ENCODE measurements around the gene DOK1. TPM values are rescaled to one million over a fixed set of nuclear protein-coding genes. Genes with fewer than 3 reads are reported as not detected.

The DOK1 gene
- total RNA-seq (10 to 100 TPM in 1 of 2 donors, 1 to 10 TPM in 1; 7.5 to 14.5 TPM), polyA plus RNA-seq (ENCODE audit: insufficient read length in 2 of 2) (10 to 100 TPM; 11.0 to 14.2 TPM)
- long read RNA-seq, donor 1, partial matches to known transcripts, result 0 of 3 reads
- long read RNA-seq, donor 1, other reads (novel, unspliced or antisense), result 0 of 3 reads
- long read RNA-seq, donor 2, partial matches to known transcripts, result 0 of 1 reads
- long read RNA-seq, donor 2, other reads (novel, unspliced or antisense), result 0 of 1 reads
- long read RNA-seq, donor 3, partial matches to known transcripts, result 5 of 11 reads
- long read RNA-seq, donor 3, other reads (novel, unspliced or antisense), result 0 of 11 reads
- long read RNA-seq, donor 4, partial matches to known transcripts, result 0 of 3 reads
- long read RNA-seq, donor 4, other reads (novel, unspliced or antisense), result 0 of 3 reads

DNA sequence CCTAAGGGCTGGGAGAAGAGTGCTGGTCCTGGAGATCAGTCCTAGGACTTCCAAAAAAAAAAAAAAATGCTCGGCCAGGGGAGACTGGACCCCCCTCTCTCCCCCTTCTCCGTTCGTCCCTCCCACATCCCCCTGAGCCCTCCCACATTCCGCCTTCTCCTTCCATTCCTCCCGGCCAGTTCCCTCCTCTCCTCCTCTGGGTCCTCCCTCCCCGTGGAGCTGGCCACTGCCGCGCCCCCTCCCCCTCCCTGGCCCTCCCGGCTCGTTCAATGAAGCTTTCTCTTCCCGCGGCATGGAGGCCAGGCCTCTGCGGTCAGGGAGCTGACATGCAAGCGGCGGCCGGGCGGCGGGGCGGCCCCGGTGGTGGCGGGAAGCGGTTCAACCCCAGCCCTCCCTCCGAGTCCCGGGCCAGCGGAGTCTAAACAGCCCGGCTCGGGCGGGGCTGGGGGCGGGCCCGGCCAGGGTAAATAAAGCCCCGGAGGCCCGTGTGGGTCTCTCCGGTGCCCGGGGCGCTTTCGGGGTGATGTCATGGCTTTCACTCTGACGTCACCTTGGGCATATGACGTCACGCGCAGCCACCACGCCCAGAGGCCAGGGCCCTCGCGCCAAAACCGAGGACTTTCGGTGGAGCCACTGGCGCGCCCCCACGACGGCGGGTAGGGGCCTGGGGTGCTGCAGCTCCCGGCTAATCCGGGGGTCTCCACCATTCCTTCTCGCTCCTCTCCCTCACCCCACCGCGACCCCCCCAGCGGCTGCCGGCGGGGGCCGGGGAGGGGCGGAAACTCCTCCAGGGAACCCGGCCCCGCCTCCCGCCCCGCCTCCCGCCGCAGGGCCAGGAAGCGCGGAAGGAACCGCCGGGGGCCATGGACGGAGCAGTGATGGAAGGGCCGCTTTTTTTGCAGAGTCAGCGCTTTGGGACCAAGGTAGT lies at the start of gene DOK1, which contains the start of gene LOXL3:
Gene DOK1 (plus strand): TSS at position 829 of the 928 bp plus-strand sequence. CDS start 35 bp downstream, at position 864.
Gene LOXL3 (minus strand): TSS at position 51 of the 928 bp plus-strand sequence. CDS start 1,308 bp downstream, outside the sequence.
- peak in 3 of 6 donors; percentile 73 to 95 (median 89) for DNase-seq (ENCODE audit: low read depth in 4 of 6, low spot score in 6 of 6)
- 0% methylated on average over 71 of the region's 73 CpGs for WGBS (ENCODE audit: insufficient coverage)

DNA sequence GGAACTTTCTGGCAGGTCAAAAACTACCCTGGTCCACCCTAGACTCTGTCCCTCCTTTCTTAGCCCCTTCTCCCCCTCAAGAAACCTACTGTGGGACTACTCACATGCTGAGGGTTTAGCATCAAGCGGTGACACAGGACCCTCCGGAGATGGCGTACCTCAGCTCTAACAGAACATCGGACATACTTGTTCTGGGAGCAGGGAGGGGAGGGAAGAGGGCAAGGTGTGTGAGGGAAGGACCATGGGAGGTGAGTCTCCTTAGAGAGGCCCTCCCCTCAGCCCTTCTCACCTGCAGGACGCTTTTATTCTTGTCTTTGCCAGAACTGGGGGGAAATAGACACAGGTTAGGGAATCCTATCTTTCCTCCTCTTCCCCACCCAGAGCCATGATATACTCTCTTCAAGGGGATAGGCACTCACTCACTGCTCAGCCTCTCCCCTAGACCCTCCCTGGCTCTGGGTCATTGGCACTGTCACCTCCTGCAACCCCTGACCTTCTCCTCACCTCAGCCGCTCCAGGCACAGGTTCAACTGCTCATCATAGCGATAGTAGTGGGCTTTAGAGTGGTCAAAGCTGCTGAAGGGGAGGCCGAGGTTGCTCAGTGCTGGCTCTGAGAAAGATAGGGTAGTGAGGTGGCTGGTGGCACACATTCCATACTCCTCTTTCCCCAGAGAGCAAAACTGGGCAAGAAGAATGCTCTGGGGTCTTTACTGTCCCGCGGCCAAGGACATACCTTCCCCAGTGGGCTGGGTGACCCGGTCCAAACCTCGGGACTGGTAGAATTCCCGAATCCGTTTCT lies 48.9 kb upstream of the DOK1 start:
- no peak for DNase-seq (ENCODE audit: low read depth in 4 of 6, low spot score in 6 of 6)
- Histone ChIP-seq H3K9me3 (ENCODE audit: control insufficient read depth, insufficient read depth, low read length) (no peaks in the 10 kb centered on the region), H3K36me3 (ENCODE audit: control insufficient read depth, insufficient read depth, low read length) (peaks cover 15% of the 10 kb centered on the region), H3K4me3 (ENCODE audit: low read depth, low read length) (no peak overlapping the region), H3K4me1 (ENCODE audit: control insufficient read depth, insufficient read depth, low read length) (peaks cover 55% of the 10 kb centered on the region), H3K27me3 (ENCODE audit: control insufficient read depth, insufficient read depth, low read length) (peaks cover 80% of the 10 kb centered on the region), H3K27ac (ENCODE audit: low read depth, low read length) (no peak overlapping the region)
- no CpG with 5 or more reads among the region's 14 CpGs for WGBS (ENCODE audit: insufficient coverage)

More for the DNA sequence above, at the start of gene DOK1, which contains the start of gene LOXL3:
- peak within 1 kb of the TSS; percentile 77 for H3K4me3 ChIP-seq (ENCODE audit: low read depth, low read length)
- no peaks in the 10 kb centered on the region for H3K9me3 ChIP-seq (ENCODE audit: control insufficient read depth, insufficient read depth, low read length)
- H3K27ac ChIP-seq (ENCODE audit: low read depth, low read length), result peak within 1 kb of the TSS; percentile 95
- peaks cover 25% of the 10 kb centered on the region for H3K27me3 ChIP-seq (ENCODE audit: control insufficient read depth, insufficient read depth, low read length)
- H3K4me1 ChIP-seq (ENCODE audit: control insufficient read depth, insufficient read depth, low read length), result peaks cover 50% of the 10 kb centered on the region
- peaks cover 20% of the 10 kb centered on the region for H3K36me3 ChIP-seq (ENCODE audit: control insufficient read depth, insufficient read depth, low read length)

DNA sequence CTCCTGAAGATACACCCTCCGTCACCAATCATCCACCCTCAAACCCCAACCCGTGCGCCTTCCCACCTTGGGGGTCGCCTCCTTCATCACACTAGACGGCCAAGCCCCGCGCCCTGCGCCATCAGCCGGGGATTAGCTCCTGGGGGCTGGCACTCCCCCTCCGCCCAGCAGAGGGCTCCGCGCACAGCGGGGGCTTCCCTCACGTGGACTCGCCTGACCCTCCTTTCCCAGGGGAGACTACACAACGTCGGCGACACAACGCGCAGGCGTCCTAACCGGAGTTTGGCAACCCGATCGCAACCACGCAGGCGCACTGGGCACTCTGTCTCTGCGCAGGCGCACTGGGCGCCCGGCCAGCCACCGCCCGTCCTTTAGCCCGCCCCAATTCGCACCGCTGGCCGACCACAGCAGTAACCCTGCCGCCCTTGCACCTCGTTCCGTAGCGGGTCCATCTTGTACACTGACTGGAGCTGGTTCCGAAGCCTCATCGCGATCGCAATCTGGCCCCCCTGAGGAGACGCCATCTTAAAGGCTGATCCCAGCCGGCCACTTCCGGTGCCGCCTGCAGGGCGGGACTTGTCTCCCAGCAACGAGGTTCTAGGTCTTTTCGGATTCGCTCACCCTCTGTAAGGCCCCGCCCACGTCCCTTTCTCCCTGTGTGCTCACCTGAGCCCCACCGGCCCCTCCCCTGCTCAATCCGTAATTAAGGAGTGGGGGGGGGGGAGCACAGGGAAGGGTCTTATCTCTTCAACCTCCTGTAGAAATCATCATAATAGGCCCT lies 47.2 kb upstream of the DOK1 start, which contains the start of gene PCGF1:
Gene PCGF1 (minus strand): TSS at position 551 of the 781 bp plus-strand sequence. CDS start 27 bp downstream, at position 524.
- WGBS (ENCODE audit: insufficient coverage), result under 1% methylated on average over 49 of the region's 56 CpGs
- H3K27me3 ChIP-seq (ENCODE audit: control insufficient read depth, insufficient read depth, low read length), result peaks cover 80% of the 10 kb centered on the region

DNA sequence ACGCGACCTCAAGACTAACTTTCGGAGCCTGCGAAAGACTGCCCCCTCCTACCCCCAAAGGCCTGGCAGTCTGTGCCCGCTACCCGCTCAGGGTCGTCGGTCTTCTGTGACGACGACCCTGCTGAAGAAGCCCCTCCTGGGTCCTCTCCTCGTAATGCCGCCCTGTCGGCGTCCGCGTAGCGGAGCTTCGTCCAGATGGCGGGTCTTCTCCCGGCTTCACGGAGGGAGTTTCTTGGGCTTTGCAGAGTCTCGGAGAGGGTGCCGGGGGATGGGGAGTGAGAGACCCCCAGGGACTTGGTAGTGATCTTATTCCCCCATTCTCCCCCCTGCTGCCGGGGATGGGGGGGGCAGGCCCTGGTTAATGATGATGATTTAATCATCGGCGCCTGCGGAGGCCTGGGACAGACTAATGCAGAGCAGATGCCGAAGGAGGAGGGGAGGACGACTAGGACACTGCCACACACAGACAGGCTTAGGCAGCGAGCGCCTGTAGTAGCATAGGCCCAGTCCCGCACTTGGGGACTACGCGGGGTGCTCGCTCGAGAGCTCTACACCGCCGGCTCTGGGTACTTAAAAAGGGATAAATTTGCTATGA lies 46.5 kb upstream of the DOK1 start:
- peaks cover 42% of the 10 kb centered on the region for H3K4me1 ChIP-seq (ENCODE audit: control insufficient read depth, insufficient read depth, low read length)
- DNase-seq (ENCODE audit: low read depth in 4 of 6, low spot score in 6 of 6), result peak in 1 of 6 donors; percentile 69
- peak overlapping the region; percentile 100 for H3K27ac ChIP-seq (ENCODE audit: low read depth, low read length)
- H3K27me3 ChIP-seq (ENCODE audit: control insufficient read depth, insufficient read depth, low read length), result peaks cover 79% of the 10 kb centered on the region
- H3K4me3 ChIP-seq (ENCODE audit: low read depth, low read length), result peak overlapping the region; percentile 100
- no peaks in the 10 kb centered on the region for H3K9me3 ChIP-seq (ENCODE audit: control insufficient read depth, insufficient read depth, low read length)
- 1% methylated on average over 29 of the region's 38 CpGs for WGBS (ENCODE audit: insufficient coverage)
- peaks cover 15% of the 10 kb centered on the region for H3K36me3 ChIP-seq (ENCODE audit: control insufficient read depth, insufficient read depth, low read length)

More for the DNA sequence above, 47.2 kb upstream of the DOK1 start, which contains the start of gene PCGF1:
- Histone ChIP-seq H3K36me3 (ENCODE audit: control insufficient read depth, insufficient read depth, low read length) (peaks cover 15% of the 10 kb centered on the region), H3K27ac (ENCODE audit: low read depth, low read length) (peak within 1 kb of the TSS; percentile 100), H3K4me3 (ENCODE audit: low read depth, low read length) (peak within 1 kb of the TSS; percentile 100), H3K4me1 (ENCODE audit: control insufficient read depth, insufficient read depth, low read length) (peaks cover 49% of the 10 kb centered on the region), H3K9me3 (ENCODE audit: control insufficient read depth, insufficient read depth, low read length) (no peaks in the 10 kb centered on the region)
- peak; percentile 98 to 100 (median 98) for DNase-seq (ENCODE audit: low read depth in 4 of 6, low spot score in 6 of 6)

- 84% methylated on average over 4 of the region's 4 CpGs for WGBS (ENCODE audit: insufficient coverage)
- H3K4me3 ChIP-seq (ENCODE audit: low read depth, low read length), result no peak overlapping the region
- H3K9me3 ChIP-seq (ENCODE audit: control insufficient read depth, insufficient read depth, low read length), result no peaks in the 10 kb centered on the region
- peaks cover 79% of the 10 kb centered on the region for H3K27me3 ChIP-seq (ENCODE audit: control insufficient read depth, insufficient read depth, low read length)
- peaks cover 9% of the 10 kb centered on the region for H3K36me3 ChIP-seq (ENCODE audit: control insufficient read depth, insufficient read depth, low read length)
- no peak for DNase-seq (ENCODE audit: low read depth in 4 of 6, low spot score in 6 of 6)
- no peak overlapping the region for H3K27ac ChIP-seq (ENCODE audit: low read depth, low read length)
- peaks cover 42% of the 10 kb centered on the region for H3K4me1 ChIP-seq (ENCODE audit: control insufficient read depth, insufficient read depth, low read length)
Measured at GRCh38 chr2:74510272-74510671, 44.2 kb upstream of the DOK1 start.

- 35% methylated on average over 7 of the region's 11 CpGs for WGBS (ENCODE audit: insufficient coverage)
- no peak overlapping the region for H3K27ac ChIP-seq (ENCODE audit: low read depth, low read length)
- no peaks in the 10 kb centered on the region for H3K9me3 ChIP-seq (ENCODE audit: control insufficient read depth, insufficient read depth, low read length)
- peaks cover 42% of the 10 kb centered on the region for H3K4me1 ChIP-seq (ENCODE audit: control insufficient read depth, insufficient read depth, low read length)
- H3K27me3 ChIP-seq (ENCODE audit: control insufficient read depth, insufficient read depth, low read length), result peaks cover 81% of the 10 kb centered on the region
- H3K36me3 ChIP-seq (ENCODE audit: control insufficient read depth, insufficient read depth, low read length), result no peaks in the 10 kb centered on the region
- no peak overlapping the region for H3K4me3 ChIP-seq (ENCODE audit: low read depth, low read length)
- DNase-seq (ENCODE audit: low read depth in 4 of 6, low spot score in 6 of 6), result no peak
Measured at GRCh38 chr2:74511104-74511989, 43.2 kb upstream of the DOK1 start.

DNA sequence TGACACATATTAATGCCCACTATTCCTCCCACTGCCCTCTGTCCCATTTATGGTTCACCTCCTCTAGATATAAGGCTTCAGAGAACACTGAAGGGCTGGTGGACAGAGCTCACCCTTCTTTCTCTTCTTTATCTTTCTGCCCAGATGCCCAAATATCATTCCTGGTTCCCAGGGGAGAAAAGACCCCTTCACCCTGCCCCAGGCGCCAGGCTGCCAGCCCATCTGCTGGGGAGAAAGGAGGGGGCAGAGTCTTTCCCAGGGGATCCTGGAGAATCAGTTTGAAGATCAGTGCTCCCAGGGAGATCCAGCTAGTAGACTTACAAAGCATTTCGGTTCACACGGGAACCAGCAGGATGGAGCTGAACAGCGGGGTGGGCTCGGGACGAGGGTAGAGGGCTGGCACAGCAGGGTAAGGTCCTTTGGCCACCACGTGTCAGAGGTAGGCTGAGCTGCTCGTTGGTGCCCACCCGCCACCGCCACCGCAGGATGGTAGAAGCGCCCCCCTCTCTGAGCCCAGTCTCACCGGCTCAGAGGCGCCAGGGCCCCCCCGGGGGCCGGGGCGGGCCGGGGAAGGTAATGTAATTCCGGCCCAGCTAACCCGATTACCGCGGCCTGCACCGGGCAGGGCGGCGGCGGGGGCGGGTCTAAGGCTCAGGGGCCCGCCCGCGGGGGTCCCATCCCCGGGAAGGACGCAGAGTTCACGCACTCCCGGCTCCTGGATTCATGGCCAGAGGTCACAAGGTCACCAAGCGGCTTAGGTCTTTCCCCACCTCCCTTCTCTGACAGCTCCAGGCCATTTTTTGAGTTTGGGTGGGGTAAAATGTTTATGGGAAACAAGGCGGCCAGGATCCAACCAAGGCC lies 41.5 kb upstream of the DOK1 start:
- WGBS (ENCODE audit: insufficient coverage), result under 1% methylated on average over 34 of the region's 36 CpGs
- DNase-seq (ENCODE audit: low read depth in 4 of 6, low spot score in 6 of 6), result no peak
- Histone ChIP-seq H3K4me3 (ENCODE audit: low read depth, low read length) (no peak overlapping the region), H3K9me3 (ENCODE audit: control insufficient read depth, insufficient read depth, low read length) (no peaks in the 10 kb centered on the region), H3K27me3 (ENCODE audit: control insufficient read depth, insufficient read depth, low read length) (peaks cover 92% of the 10 kb centered on the region), H3K4me1 (ENCODE audit: control insufficient read depth, insufficient read depth, low read length) (peaks cover 34% of the 10 kb centered on the region), H3K36me3 (ENCODE audit: control insufficient read depth, insufficient read depth, low read length) (no peaks in the 10 kb centered on the region), H3K27ac (ENCODE audit: low read depth, low read length) (no peak overlapping the region)

Data from spinal cord (tissue), 10 donors.